Embryonic facial prominence (tissue), 1 donor: Measurements from ENCODE around the gene CD7.

ENCODE experiments used
- DNase-seq: peaks from one replicate; pipeline ENCODE4 v3.0.0-alpha.2; 2016; ENCODE audit errors: extremely low spot score

CD7 gene

GRCh38 chr17:82278786-82279391 lies 38.5 kb downstream of the CD7 start:
- DNase-seq: no peak

- DNase-seq: no peak
Observed at GRCh38 chr17:82278308-82278707, 39.1 kb downstream of the CD7 start.

GRCh38 chr17:82277851-82278250 lies 39.6 kb downstream of the CD7 start:
- no peak for DNase-seq

DNA sequence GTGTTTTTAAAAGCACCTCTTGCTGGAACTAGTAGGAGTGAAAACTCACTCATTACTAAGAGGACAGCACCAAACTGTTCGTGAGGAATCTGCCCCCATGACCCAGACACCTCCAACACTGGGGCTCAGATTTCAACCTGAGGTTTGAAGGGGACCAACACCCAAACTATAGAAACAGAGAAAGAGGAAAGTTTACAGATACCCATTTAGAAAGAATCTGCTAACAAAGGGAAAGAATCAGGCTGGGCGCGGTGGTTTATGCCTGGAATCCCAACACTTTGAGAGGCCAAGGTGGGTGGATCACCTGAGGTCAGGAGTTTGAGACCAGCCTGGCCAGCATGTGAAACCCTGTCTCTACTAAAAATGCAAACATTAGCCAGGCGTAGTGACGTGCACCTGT lies 40.5 kb downstream of the CD7 start:
- no peak for DNase-seq

- no peak for DNase-seq
Observed at GRCh38 chr17:82275326-82275725, 42.1 kb downstream of the CD7 start.

- no peak for DNase-seq
Observed at GRCh38 chr17:82274134-82275020, 43.0 kb downstream of the CD7 start.

- peak; percentile 85 for DNase-seq
Observed at GRCh38 chr17:82273327-82274133, 43.9 kb downstream of the CD7 start, which contains the start of gene CSNK1D. TSS of gene CSNK1D (minus strand) at chr17:82273700. CDS start at chr17:82273381, 319 bp downstream.

DNA sequence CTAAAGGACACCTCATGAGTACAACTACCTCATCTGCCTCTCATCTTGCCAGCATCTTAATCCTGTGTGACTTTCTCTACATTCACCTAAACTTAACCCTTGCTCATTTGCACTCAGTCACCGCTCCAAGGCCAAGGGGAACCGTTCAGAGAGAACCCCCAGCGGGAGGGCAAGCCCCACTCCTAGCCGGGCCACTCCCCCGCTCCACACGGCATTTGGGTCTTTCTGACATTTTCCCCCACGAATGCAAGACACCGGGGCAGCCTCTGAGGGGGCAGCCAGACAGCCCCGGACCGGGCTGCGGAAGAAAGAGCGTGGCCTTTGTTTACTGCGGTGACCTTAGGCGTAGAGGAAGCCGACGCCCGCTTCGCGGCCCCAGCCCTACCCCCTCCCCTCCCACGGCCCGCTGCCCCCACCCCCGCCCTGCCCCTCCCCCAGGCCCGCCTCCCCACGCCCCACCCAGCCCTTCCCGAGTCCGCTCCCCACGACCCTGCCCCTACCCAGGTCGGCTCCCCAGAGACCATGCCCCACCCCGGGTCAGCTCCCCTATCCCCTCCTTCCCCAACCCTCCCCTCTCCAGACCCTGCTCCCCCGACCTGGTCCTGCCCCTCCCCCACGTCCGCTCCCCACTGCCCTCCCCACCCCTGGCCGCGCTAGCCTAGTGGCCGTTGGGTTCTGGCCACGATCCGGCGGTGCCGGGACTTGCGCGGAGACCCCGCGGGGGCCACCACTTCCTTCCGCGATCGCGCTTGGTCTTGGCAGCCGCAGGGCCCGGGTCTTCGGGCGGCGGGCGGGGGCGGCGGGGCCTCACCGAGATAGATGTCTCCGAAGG lies 44.7 kb downstream of the CD7 start:
- no peak for DNase-seq

GRCh38 chr17:82271401-82271800 lies 46.0 kb downstream of the CD7 start:
- DNase-seq: no peak

GRCh38 chr17:82270651-82271050 lies 46.8 kb downstream of the CD7 start:
- no peak for DNase-seq

DNA sequence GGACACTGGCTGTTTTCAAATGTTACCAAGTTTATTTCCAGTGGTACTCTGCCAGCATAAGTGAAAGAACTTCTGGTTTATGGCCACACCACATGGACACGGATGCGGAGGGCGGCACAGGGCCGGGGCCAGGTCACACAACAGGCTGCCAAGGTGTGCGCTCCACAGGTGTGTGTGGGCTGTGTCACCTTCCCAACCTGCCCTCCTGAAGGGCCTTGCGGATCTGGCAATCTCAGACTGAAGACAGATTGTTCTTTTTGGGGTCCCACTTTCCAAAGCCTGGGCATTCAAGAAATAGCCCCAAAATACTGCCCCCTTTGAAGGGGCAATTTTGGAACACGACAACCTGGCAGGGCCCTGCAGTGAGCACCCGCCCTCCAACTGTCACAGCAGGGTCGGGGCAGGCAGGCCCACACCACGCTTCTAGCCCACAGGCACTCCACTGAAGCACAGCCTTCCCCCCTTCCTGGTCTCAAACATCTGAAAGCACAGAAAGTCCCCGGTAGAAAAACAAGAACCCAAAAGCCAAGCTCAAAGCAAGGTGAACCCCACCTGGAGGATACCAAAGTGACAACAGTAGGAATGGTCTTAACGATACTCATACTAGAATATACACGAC lies 47.4 kb downstream of the CD7 start:
- no peak for DNase-seq

GRCh38 chr17:82269138-82269881 lies 48.1 kb downstream of the CD7 start:
- DNase-seq: no peak

DNA sequence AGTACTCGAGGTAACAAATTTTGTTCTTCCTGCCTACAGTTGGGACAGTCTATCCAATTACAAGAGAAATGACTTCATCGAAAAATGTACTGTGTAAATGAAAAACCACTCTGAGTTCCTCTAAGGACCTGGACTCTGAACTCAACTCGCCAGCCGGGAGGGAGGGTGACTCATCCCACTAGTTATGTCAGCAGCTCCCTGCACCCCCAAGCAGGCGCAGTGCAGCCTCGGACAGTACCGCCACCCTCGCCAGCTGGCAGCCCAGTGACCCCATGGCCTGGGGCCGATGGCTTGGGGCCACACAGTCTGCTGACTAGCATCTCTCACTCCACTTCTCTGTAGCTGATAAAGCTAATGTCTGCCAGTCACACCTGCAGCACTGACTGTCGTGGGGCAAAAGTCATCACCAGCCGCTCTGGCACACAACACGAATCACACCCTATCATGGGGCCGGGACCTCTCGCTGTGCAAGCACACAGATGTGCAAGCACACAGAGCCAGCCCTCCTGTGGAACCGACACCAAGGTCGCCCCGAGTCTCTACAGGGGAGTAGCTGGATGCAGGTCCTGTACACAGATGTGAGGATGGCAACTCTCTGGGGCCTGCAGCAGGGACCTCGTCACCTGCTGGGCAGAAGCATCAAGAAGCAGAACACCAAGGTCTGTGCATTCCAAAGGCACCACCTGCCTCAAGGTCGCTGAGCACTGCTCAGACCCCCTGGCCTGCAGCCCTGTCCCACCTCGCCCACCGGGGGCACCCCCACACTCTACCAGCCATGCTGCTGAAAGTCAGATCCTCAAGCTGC lies 49.6 kb downstream of the CD7 start:
- DNase-seq: no peak

- no peak for DNase-seq
Observed at GRCh38 chr17:82266142-82266541, 51.3 kb downstream of the CD7 start.
